NB4 (cell line): ENCODE results near the gene CDR2.

Experiments
- MYC ChIP-seq: IDR thresholded peaks from 2 replicates; pipeline ENCODE4 v1.6.1; 2011; ENCODE audit warnings: low read depth, low read length
- POLR2A ChIP-seq: IDR thresholded peaks from 2 replicates; pipeline ENCODE4 v1.6.1; 2011; ENCODE audit warnings: mild to moderate bottlenecking; ENCODE audit not compliant: insufficient read length; ENCODE audit errors: extremely low read depth
- TF ChIP-seq, protein P1 (sequence below): IDR thresholded peaks from one replicate; pipeline ENCODE4 v1.5.1; 2012; ENCODE audit warnings: low read depth, low read length

GRCh38 chr16:22304411-22304810 is 70.0 kb downstream of the CDR2 start:
- TF ChIP-seq, protein P1, sequence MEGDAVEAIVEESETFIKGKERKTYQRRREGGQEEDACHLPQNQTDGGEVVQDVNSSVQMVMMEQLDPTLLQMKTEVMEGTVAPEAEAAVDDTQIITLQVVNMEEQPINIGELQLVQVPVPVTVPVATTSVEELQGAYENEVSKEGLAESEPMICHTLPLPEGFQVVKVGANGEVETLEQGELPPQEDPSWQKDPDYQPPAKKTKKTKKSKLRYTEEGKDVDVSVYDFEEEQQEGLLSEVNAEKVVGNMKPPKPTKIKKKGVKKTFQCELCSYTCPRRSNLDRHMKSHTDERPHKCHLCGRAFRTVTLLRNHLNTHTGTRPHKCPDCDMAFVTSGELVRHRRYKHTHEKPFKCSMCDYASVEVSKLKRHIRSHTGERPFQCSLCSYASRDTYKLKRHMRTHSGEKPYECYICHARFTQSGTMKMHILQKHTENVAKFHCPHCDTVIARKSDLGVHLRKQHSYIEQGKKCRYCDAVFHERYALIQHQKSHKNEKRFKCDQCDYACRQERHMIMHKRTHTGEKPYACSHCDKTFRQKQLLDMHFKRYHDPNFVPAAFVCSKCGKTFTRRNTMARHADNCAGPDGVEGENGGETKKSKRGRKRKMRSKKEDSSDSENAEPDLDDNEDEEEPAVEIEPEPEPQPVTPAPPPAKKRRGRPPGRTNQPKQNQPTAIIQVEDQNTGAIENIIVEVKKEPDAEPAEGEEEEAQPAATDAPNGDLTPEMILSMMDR = no peak
- TF ChIP-seq MYC (no peak), POLR2A (no peak)
